GM20000 (cell line): ENCODE results near the gene MEF2B.
A peak's percentile ranks its signal among the peaks of the same experiment; 100 is the strongest.

Source experiments
- DNase-seq: peaks from one replicate; pipeline ENCODE4 v3.0.0; 2012; ENCODE audit warnings: low spot score
- TF ChIP-seq, protein P1 (sequence below): IDR thresholded peaks from 2 replicates; pipeline ENCODE4 v1.5.1; 2012; ENCODE audit warnings: mild to moderate bottlenecking, control low read depth; ENCODE audit errors: extremely low read depth, missing control alignments

The MEF2B gene

DNA sequence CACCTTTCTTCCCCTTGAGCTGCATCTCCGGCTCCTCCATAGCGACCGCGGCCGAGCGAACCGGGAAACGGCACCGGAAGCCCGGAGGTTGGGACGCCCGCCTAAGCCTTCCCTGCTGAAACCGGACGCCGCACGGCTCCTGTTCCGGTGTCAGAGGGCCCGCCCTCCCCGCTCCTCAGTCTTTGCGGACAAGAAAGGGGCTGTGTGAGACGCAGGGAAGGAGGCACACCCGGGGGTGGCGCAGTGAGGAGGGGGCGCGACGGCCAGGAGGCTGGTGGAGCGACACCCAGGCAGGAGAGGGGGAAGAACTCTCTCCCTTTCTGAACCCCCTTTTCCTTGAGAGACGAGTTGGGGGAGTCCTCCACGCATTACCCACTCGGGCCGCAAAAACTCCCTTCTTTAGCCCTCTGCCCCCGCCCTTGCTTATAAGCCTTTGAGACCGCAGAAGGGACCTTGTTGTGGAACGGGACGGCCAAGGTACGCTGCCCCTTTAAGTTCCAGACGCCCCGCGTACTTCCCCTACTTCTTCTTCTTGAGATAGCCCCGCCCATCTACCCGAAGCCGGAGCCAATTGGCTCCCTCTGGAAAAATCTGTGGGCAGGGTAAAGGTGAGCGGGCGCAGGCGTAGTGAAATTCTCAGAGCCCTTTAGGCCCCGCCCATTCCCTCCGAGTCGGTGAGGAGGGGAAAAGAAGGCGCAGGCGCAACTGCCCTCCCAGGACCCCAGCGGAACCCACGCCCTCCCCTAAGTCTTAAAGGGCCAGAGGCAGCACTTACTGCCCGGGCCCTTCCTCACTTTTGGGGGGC is 22.2 kb upstream of the MEF2B start, which contains the start of the genes BORCS8 and RFXANK:
Gene BORCS8, minus strand, starts transcription at position 75 of the 805 bp plus-strand sequence. Its CDS starts 35 bp downstream, at position 40.
Gene RFXANK, plus strand, starts transcription at position 181 of the 805 bp plus-strand sequence. CDS start 1,689 bp downstream, outside the sequence.
- DNase-seq, result peak; percentile 95
- TF ChIP-seq, protein P1, sequence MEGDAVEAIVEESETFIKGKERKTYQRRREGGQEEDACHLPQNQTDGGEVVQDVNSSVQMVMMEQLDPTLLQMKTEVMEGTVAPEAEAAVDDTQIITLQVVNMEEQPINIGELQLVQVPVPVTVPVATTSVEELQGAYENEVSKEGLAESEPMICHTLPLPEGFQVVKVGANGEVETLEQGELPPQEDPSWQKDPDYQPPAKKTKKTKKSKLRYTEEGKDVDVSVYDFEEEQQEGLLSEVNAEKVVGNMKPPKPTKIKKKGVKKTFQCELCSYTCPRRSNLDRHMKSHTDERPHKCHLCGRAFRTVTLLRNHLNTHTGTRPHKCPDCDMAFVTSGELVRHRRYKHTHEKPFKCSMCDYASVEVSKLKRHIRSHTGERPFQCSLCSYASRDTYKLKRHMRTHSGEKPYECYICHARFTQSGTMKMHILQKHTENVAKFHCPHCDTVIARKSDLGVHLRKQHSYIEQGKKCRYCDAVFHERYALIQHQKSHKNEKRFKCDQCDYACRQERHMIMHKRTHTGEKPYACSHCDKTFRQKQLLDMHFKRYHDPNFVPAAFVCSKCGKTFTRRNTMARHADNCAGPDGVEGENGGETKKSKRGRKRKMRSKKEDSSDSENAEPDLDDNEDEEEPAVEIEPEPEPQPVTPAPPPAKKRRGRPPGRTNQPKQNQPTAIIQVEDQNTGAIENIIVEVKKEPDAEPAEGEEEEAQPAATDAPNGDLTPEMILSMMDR, result no peak

DNA sequence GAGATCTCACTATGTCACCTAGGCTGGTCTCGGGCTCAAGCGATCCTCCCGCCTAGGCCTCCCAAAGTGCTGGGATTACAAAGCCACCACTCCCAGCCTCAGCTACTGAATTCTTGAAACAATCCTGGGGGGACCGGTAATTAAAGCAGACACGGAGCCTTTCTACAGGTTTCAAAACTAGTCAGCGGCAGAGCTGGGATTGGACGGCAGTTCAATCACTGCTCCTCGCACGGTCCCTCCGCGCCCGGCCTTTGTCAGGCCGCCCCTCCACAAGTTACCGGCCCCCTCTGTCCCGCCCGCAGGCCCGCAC is 21.7 kb upstream of the MEF2B start:
- TF ChIP-seq, protein P1, result no peak
- no peak for DNase-seq

DNA sequence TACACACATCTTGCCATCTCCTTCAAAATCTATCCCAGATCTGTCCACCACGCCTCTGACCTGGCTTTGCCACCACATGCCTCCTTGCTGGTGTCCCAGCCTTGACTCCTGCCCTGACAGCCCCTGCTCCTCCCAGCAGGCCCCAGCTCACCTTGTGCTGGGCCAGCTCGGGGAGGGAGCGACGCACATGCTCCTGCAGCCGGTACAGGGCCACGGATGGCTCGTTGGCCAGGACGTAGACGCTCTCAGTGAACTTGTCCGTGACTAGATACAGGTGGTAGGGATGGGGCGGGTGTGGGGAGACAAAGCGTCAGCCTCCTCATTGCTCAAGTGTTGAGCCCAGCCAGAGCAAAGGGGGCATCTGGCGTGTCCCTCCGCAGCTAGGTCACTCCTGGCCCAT is 16.7 kb upstream of the MEF2B start:
- DNase-seq, result no peak
- TF ChIP-seq, protein P1, result no peak

DNA sequence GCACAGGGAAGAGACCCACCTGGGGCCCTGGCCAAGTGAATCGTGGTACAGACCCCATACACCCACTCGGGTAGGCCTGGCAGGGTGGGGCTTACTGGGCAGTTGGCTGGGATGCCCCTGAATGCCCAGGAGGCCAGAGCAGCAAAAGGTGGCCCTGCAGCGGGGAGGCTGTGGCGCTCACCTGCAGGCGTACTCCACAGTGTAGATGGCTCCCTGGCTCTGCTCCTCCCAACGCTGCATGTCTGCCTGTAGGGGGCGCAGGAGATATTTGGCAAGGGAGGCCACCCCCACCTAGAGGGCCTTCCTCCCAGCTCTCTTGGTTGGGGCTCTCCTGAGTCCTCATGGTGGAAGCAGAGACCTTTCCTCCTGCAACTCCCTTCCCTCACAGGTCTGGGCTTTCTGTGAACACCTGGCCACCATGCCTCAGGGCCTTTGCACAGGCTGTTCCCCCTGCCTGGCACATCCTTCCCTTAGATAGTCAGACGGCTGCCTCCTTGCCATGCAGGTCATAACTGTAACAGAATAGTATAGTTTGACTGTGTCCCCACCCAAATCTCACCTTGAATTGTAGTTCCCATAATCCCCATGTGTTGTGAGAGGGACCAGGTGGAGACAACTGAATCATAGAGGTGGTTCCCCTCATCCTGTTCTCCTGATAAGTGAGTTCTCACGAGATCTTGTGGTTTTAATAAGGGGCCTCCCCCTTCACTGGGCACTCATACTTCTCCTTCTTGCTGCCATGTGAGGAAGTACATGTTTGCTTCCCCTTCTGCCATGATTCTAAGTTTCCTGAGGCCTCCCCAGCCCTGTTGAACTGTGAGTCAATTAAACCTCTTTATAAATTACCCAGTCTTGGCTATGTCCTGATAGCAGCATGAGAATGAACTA is 16.0 kb upstream of the MEF2B start:
- TF ChIP-seq, protein P1, result peak; percentile 65
- DNase-seq, result peak; percentile 41

DNA sequence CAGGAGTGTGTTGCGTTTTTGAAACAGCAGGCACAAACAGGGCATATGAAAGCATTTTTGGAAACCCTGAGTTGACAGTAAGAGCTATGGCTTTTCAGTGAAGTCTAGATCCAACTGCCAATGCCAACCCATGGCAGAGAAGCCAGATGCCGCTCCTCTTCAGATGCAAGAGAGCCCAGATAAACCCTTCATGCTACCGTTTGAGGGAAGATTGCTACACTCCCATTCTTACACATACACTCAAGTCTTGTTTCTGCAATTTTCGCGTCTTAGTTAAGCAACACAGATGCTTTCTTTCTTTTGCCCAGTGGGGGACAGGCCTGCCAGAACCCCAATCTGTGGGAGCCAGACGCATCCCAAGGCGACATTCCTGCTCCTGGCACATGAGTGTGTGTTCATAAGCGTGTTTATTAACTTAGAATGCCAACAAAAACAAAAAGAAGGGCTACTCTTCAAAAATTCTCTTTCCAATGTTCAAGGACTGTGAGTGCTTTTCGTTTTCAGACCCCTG is 11.5 kb upstream of the MEF2B start:
- no peak for DNase-seq
- TF ChIP-seq, protein P1, result no peak

DNA sequence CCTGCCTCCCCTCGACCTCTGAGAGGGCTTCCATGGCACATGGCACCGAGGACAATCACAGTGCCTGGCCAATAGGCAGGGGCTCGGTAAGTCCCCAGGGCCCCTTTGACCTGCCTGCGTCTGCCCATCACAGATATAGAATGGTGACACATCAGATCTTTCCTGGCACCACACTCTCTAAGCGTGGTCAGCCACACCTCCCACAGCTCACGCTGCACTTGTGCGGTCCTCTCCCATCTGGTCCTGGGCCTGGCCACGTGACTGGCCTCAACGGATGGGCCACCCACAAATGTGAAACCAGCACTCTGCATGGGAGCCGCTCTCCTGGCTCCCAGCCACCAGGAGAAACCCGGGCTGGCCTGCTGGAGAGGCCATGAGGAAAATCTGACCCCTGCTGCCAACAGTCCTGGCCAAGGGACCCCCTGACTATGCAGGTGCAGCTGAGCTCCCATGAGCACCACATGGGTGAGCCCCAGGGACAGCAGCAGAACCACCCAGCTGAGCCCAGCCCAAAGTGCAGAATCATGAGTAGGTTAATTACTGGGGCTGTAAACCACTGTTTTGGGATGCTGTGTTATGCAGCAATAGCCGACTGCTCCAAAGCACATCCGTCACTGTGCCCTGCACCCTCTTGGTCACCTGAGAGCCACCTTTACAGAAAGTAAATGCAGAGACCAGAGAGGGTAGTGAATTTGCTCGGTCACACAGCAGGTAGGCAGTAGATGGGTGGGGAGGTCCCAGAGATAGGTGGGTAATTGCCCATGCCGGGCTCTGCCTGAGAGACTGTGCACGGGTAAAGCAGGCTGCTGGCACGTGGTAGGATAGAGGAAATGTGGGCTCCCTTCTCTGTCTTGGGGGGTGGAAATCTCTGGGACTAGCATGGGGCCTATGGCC is 9.7 kb upstream of the MEF2B start:
- TF ChIP-seq, protein P1, result no peak
- no peak for DNase-seq
